PFSK-1 (cell line): Measurements from ENCODE around the gene PCED1B.

Experiments
- TAF1 ChIP-seq: IDR thresholded peaks from 2 replicates; pipeline ENCODE4 v1.6.1; 2012; ENCODE audit warnings: low read length, control low read depth, borderline replicate concordance; ENCODE audit not compliant: insufficient read depth
- TF ChIP-seq, protein P1 (sequence below), 2 experiments: IDR thresholded peaks; 2 replicates each; pipeline versions ENCODE4 v1.6.1 to v1.8.0; 2011 to 2012; ENCODE audit warnings: low read depth in 2 of 2, low read length in 2 of 2, control low read depth in 1 of 2, inconsistent platforms in 1 of 2, mild to moderate bottlenecking in 1 of 2, moderate library complexity in 1 of 2; ENCODE audit not compliant: insufficient read depth in 1 of 2

DNA sequence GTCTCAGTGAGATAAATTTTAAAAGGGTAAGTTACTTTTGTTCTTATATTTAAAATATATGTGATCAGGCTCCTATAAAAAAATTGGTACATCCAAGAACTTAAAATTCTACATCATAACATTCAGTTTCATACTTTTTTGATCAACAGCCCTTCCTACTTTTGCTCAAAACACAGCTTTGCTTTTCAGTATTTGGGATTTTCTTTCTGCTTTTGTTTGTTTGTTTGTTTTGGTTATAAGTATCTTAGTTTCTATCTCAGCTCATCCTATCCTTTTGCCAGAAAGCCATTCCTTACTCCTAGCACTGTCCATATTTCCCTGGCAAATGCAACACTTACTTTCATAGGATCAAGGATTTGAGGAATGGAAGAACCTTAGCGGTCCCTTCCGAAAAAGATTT is 4.7 kb upstream of the PCED1B start:
- TF ChIP-seq, protein P1, sequence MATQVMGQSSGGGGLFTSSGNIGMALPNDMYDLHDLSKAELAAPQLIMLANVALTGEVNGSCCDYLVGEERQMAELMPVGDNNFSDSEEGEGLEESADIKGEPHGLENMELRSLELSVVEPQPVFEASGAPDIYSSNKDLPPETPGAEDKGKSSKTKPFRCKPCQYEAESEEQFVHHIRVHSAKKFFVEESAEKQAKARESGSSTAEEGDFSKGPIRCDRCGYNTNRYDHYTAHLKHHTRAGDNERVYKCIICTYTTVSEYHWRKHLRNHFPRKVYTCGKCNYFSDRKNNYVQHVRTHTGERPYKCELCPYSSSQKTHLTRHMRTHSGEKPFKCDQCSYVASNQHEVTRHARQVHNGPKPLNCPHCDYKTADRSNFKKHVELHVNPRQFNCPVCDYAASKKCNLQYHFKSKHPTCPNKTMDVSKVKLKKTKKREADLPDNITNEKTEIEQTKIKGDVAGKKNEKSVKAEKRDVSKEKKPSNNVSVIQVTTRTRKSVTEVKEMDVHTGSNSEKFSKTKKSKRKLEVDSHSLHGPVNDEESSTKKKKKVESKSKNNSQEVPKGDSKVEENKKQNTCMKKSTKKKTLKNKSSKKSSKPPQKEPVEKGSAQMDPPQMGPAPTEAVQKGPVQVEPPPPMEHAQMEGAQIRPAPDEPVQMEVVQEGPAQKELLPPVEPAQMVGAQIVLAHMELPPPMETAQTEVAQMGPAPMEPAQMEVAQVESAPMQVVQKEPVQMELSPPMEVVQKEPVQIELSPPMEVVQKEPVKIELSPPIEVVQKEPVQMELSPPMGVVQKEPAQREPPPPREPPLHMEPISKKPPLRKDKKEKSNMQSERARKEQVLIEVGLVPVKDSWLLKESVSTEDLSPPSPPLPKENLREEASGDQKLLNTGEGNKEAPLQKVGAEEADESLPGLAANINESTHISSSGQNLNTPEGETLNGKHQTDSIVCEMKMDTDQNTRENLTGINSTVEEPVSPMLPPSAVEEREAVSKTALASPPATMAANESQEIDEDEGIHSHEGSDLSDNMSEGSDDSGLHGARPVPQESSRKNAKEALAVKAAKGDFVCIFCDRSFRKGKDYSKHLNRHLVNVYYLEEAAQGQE (IDR thresholded peaks at IDR 0.05; ENCODE audit: insufficient read depth in 1 of 2, low read depth in 2 of 2, low read length in 2 of 2): no peak
- TF ChIP-seq TAF1: no peak
